ENCODE measurements around the gene EXO5. TPM values are rescaled to one million over a fixed set of nuclear protein-coding genes. Genes with fewer than 3 reads are reported as not detected.

Gene EXO5
- total and polyA plus RNA-seq, 2 of the 13 experiments (the other 11 are each of a cell fraction or from before 2014, with no cell fraction given): 9.9 to 20.5 TPM

- TF ChIP-seq, protein P1, sequence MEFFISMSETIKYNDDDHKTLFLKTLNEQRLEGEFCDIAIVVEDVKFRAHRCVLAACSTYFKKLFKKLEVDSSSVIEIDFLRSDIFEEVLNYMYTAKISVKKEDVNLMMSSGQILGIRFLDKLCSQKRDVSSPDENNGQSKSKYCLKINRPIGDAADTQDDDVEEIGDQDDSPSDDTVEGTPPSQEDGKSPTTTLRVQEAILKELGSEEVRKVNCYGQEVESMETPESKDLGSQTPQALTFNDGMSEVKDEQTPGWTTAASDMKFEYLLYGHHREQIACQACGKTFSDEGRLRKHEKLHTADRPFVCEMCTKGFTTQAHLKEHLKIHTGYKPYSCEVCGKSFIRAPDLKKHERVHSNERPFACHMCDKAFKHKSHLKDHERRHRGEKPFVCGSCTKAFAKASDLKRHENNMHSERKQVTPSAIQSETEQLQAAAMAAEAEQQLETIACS (CRISPR knock-in tag; IDR thresholded peaks at IDR 0.05): peak; percentile 99
- TF ChIP-seq SP2 (CRISPR knock-in tag; IDR thresholded peaks at IDR 0.05) (no peak), SNAPC2 (CRISPR knock-in tag; IDR thresholded peaks at IDR 0.05) (no peak), ATF2 (CRISPR knock-in tag; IDR thresholded peaks at IDR 0.05) (0 out of 2 replicates have a peak, but pooled peaks have one; percentile 21), TAF1 (CRISPR knock-in tag; IDR thresholded peaks at IDR 0.05) (no peak; the same call in 1 of the 2 replicates), SMC3 (IDR thresholded peaks at IDR 0.05; ENCODE audit: low read length) (no peak), ZNF101 (CRISPR knock-in tag; IDR thresholded peaks at IDR 0.05; ENCODE audit: borderline replicate concordance, low read depth) (no peak), KAT8 (CRISPR knock-in tag; IDR thresholded peaks at IDR 0.05) (peak; percentile 77), ZNF367 (CRISPR knock-in tag; IDR thresholded peaks at IDR 0.05; ENCODE audit: borderline replicate concordance) (no peak), ZNF724P (CRISPR knock-in tag; IDR thresholded peaks at IDR 0.05; ENCODE audit: borderline replicate concordance) (no peak)
- TF ChIP-seq, protein P2, sequence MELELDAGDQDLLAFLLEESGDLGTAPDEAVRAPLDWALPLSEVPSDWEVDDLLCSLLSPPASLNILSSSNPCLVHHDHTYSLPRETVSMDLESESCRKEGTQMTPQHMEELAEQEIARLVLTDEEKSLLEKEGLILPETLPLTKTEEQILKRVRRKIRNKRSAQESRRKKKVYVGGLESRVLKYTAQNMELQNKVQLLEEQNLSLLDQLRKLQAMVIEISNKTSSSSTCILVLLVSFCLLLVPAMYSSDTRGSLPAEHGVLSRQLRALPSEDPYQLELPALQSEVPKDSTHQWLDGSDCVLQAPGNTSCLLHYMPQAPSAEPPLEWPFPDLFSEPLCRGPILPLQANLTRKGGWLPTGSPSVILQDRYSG (CRISPR knock-in tag; IDR thresholded peaks at IDR 0.05): peak; percentile 75; the same call in 1 of the 2 replicates
- TF ChIP-seq, protein P3, sequence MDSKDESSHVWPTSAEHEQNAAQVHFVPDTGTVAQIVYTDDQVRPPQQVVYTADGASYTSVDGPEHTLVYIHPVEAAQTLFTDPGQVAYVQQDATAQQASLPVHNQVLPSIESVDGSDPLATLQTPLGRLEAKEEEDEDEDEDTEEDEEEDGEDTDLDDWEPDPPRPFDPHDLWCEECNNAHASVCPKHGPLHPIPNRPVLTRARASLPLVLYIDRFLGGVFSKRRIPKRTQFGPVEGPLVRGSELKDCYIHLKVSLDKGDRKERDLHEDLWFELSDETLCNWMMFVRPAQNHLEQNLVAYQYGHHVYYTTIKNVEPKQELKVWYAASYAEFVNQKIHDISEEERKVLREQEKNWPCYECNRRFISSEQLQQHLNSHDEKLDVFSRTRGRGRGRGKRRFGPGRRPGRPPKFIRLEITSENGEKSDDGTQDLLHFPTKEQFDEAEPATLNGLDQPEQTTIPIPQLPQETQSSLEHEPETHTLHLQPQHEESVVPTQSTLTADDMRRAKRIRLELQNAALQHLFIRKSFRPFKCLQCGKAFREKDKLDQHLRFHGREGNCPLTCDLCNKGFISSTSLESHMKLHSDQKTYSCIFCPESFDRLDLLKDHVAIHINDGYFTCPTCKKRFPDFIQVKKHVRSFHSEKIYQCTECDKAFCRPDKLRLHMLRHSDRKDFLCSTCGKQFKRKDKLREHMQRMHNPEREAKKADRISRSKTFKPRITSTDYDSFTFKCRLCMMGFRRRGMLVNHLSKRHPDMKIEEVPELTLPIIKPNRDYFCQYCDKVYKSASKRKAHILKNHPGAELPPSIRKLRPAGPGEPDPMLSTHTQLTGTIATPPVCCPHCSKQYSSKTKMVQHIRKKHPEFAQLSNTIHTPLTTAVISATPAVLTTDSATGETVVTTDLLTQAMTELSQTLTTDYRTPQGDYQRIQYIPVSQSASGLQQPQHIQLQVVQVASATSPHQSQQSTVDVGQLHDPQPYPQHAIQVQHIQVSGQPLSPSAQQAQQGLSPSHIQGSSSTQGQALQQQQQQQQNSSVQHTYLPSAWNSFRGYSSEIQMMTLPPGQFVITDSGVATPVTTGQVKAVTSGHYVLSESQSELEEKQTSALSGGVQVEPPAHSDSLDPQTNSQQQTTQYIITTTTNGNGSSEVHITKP (CRISPR knock-in tag; IDR thresholded peaks at IDR 0.05; ENCODE audit: low read depth): no peak
- TF ChIP-seq, protein P4, sequence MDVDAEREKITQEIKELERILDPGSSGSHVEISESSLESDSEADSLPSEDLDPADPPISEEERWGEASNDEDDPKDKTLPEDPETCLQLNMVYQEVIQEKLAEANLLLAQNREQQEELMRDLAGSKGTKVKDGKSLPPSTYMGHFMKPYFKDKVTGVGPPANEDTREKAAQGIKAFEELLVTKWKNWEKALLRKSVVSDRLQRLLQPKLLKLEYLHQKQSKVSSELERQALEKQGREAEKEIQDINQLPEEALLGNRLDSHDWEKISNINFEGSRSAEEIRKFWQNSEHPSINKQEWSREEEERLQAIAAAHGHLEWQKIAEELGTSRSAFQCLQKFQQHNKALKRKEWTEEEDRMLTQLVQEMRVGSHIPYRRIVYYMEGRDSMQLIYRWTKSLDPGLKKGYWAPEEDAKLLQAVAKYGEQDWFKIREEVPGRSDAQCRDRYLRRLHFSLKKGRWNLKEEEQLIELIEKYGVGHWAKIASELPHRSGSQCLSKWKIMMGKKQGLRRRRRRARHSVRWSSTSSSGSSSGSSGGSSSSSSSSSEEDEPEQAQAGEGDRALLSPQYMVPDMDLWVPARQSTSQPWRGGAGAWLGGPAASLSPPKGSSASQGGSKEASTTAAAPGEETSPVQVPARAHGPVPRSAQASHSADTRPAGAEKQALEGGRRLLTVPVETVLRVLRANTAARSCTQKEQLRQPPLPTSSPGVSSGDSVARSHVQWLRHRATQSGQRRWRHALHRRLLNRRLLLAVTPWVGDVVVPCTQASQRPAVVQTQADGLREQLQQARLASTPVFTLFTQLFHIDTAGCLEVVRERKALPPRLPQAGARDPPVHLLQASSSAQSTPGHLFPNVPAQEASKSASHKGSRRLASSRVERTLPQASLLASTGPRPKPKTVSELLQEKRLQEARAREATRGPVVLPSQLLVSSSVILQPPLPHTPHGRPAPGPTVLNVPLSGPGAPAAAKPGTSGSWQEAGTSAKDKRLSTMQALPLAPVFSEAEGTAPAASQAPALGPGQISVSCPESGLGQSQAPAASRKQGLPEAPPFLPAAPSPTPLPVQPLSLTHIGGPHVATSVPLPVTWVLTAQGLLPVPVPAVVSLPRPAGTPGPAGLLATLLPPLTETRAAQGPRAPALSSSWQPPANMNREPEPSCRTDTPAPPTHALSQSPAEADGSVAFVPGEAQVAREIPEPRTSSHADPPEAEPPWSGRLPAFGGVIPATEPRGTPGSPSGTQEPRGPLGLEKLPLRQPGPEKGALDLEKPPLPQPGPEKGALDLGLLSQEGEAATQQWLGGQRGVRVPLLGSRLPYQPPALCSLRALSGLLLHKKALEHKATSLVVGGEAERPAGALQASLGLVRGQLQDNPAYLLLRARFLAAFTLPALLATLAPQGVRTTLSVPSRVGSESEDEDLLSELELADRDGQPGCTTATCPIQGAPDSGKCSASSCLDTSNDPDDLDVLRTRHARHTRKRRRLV (CRISPR knock-in tag; IDR thresholded peaks at IDR 0.05): 0 out of 2 replicates have a peak, but pooled peaks have one; percentile 43
- TF ChIP-seq, protein P5, sequence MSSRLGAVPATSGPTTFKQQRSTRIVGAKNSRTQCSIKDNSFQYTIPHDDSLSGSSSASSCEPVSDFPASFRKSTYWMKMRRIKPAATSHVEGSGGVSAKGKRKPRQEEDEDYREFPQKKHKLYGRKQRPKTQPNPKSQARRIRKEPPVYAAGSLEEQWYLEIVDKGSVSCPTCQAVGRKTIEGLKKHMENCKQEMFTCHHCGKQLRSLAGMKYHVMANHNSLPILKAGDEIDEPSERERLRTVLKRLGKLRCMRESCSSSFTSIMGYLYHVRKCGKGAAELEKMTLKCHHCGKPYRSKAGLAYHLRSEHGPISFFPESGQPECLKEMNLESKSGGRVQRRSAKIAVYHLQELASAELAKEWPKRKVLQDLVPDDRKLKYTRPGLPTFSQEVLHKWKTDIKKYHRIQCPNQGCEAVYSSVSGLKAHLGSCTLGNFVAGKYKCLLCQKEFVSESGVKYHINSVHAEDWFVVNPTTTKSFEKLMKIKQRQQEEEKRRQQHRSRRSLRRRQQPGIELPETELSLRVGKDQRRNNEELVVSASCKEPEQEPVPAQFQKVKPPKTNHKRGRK (CRISPR knock-in tag; IDR thresholded peaks at IDR 0.05): no peak
These were observed 31.5 kb upstream of the EXO5 start, which contains the start of gene ZFP69 (continued) for GRCh38 chr1:40476924-40477677.
